ENCODE measurements around the gene CEP83.

- TF ChIP-seq, protein P1, sequence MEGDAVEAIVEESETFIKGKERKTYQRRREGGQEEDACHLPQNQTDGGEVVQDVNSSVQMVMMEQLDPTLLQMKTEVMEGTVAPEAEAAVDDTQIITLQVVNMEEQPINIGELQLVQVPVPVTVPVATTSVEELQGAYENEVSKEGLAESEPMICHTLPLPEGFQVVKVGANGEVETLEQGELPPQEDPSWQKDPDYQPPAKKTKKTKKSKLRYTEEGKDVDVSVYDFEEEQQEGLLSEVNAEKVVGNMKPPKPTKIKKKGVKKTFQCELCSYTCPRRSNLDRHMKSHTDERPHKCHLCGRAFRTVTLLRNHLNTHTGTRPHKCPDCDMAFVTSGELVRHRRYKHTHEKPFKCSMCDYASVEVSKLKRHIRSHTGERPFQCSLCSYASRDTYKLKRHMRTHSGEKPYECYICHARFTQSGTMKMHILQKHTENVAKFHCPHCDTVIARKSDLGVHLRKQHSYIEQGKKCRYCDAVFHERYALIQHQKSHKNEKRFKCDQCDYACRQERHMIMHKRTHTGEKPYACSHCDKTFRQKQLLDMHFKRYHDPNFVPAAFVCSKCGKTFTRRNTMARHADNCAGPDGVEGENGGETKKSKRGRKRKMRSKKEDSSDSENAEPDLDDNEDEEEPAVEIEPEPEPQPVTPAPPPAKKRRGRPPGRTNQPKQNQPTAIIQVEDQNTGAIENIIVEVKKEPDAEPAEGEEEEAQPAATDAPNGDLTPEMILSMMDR (IDR thresholded peaks at IDR 0.05) = no peak
- no peak for TF ChIP-seq ZFX (IDR thresholded peaks at IDR 0.05; ENCODE audit: borderline replicate concordance)
These were observed 35.9 kb upstream of the CEP83 start for GRCh38 chr12:94495445-94496115.
